ENCODE results near the gene MAMDC2.
A peak's percentile ranks its signal among the peaks of the same experiment; 100 is the strongest.

MAMDC2 gene

DNA sequence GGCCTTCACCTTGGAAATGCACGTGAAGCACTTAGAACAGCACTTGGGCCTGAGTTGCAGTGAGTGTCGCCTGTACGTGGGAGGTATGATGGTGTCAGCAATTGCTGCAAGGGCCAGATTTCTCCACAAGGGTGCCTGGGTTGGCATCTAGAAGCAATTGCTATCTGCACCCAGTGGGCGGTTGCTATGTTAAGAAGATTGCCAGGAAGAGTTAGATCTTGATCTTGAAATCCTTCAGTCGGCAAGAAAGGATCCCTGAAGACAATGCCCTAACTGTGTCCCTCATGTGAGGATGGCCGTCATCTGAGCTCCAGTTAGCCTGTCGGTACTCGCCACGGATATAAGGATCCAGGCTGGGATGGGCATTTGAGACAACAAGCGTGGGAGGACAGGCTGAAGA lies 62.9 kb downstream of the MAMDC2 start:
- H3K27ac ChIP-seq: no peak overlapping the region
- TF ChIP-seq, protein P1, sequence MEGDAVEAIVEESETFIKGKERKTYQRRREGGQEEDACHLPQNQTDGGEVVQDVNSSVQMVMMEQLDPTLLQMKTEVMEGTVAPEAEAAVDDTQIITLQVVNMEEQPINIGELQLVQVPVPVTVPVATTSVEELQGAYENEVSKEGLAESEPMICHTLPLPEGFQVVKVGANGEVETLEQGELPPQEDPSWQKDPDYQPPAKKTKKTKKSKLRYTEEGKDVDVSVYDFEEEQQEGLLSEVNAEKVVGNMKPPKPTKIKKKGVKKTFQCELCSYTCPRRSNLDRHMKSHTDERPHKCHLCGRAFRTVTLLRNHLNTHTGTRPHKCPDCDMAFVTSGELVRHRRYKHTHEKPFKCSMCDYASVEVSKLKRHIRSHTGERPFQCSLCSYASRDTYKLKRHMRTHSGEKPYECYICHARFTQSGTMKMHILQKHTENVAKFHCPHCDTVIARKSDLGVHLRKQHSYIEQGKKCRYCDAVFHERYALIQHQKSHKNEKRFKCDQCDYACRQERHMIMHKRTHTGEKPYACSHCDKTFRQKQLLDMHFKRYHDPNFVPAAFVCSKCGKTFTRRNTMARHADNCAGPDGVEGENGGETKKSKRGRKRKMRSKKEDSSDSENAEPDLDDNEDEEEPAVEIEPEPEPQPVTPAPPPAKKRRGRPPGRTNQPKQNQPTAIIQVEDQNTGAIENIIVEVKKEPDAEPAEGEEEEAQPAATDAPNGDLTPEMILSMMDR (conservative IDR thresholded peaks at IDR 0.05): no peak

DNA sequence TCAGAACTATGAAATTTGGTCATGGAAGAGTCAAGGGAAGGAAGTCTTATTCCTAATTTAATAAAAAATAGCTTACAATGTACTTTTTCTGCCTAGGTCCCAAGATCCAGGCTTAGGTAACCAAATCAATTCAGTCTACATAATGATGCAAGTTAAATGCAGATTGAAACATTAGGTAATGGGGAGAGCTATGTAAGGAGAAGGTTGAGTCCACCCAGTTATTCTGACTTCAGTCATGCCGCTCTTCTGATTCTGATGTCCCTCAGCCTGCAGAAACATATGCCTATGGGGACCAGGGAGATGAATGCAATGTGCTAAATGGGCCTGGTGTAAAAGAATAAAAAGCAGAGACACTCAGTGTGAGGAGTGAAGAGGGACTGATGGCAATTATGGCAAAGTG lies 63.9 kb downstream of the MAMDC2 start:
- H3K27ac ChIP-seq: no peak overlapping the region
- TF ChIP-seq, protein P1 (conservative IDR thresholded peaks at IDR 0.05): no peak

DNA sequence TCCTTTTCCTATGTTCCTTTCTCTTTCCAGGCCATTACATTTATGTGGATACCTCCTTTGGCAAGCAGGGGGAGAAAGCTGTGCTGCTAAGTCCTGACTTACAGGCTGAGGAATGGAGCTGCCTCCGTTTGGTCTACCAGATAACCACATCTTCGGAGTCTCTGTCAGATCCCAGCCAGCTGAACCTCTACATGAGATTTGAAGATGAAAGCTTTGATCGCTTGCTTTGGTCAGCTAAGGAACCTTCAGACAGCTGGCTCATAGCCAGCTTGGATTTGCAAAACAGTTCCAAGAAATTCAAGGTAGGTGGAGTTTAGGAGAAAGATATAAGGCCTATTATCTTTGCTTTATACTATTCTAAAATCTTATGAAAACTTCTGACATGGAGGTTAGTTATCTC lies 64.5 kb downstream of the MAMDC2 start:
- TF ChIP-seq, protein P1 (conservative IDR thresholded peaks at IDR 0.05): no peak

DNA sequence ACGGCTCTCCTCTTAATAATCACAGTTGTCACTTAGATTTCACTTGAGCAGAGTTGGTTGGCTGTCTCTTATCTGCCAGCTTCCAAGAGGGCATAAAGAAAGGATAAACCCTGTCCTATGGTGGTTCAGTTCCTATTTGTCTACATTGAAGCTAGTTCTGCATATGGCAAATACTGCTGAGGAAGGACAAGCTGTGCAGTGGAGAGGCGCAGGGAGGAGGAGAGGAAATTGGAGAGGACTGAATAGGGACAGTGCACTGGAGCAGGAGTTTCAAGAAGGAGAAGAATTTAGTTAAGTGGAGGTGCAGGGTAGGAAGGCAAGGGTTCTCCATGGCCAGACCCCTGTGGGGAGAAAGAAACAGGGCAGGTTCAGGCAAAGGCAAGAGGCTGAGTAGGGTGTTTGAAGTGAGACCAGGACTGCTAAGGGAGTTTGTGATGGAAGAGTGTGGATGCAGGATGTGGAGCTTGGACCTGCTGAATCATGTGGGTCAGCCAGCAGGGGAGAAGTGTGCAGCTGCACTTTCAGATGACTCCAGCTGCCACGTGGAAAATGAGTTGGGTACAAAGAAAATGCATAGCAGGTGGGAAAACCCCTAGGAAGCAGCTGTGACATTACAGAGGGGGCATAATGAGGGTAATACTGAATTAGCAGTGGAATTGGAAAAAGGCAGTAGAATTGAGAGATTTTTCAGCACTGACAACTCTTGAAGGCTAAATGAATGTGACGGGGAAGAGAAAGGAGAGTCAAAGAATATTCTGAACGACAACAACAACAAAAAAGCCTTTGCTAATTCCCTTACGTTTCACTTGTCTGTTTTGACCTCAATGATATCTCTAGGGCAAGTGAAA lies 66.8 kb downstream of the MAMDC2 start:
- TF ChIP-seq, protein P1 (conservative IDR thresholded peaks at IDR 0.05): no peak
- no peak overlapping the region for H3K27ac ChIP-seq

More for the DNA sequence above, 64.5 kb downstream of the MAMDC2 start:
- no peak overlapping the region for H3K27ac ChIP-seq

DNA sequence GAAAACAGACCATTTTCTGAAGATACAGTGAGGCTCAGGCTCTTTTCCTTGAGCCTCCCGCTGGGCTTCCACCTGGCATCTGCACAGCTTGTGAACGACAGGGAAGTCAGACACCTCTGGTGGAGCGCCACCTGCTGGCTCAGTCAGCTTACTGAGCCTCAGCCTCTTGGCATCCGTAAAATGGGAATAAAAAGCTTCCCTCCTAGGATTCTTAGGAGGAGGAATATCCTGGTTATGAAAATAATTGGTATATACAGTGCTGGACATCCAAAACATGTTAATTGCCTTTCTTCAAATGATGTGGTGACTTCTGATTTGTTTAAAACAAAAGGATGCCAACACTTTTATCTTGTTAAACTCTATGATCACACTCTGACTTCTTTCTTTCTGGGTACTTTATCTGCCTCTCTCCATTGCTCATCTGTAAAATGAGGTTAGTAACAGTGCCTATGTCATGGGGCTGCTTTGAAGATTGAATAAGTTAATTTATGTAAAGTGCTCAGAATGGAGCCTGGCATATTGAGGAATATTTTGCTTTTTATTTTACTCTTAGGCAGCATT lies 67.5 kb downstream of the MAMDC2 start:
- TF ChIP-seq, protein P1 (conservative IDR thresholded peaks at IDR 0.05): peak; percentile 89
- H3K27ac ChIP-seq: no peak overlapping the region

DNA sequence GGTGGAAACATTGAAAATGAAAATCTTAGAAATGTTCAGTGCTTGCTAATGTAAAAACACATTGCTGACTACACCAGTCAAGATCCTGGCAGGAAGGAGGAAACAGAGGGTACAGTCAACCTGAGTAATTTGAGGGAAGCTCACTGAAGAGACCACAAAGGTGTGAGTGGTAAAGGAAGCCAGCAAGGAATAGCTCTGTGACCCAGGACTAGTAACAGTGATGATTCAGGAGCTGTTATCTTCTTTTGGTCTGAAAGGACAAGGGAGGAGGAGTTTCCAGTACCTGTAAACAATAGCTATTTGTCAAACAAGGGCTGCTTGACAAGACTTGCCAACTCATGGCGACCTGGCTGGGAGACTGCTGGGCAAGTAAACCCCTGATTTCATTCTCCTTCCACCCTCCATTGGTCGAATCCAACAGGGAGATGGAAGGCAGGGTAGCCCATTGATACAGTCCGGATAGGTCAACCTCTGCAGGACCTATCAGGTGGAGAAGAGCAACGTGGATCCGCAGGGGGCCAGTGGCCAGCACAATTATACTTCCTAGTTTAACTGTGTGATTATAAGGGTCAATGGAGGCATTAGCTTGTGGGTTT lies 68.1 kb downstream of the MAMDC2 start:
- H3K27ac ChIP-seq: no peak overlapping the region
- TF ChIP-seq, protein P1 (conservative IDR thresholded peaks at IDR 0.05): no peak

DNA sequence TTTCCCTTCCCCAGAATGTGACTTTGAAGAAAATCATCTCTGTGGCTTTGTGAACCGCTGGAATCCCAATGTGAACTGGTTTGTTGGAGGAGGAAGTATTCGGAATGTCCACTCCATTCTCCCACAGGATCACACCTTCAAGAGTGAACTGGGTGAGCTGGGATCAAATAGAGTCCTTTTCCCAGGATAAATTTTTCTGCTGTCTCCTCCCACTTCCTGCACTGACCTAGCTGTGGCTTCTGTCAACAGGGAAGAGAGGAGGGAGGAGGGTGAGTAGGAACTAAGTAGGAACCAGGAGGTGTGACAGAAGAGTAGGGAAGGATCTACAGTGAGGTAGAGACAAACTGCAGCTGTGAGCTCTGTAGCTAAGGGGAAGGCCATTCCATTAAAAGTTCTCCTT lies 69.3 kb downstream of the MAMDC2 start:
- TF ChIP-seq, protein P1 (conservative IDR thresholded peaks at IDR 0.05): no peak
- peak overlapping the region; percentile 14; the same call in 1 of the 2 replicates for H3K27ac ChIP-seq

Data from VCaP (cell line).